Placental pericyte (primary cell): ENCODE measurements around the gene CENATAC. TPM values are rescaled to one million over a fixed set of nuclear protein-coding genes. Genes with fewer than 3 reads are reported as not detected.

Experiments used
- small RNA-seq: library from RNA; depleted of rRNA; stranded (forward); fragments of <200 nt; gene quantifications from one replicate; pipeline ENCODE3, GENCODE V24; 2012; ENCODE audit warnings: low replicate concordance
- total RNA-seq: library from RNA; depleted of rRNA; stranded (reverse); fragments of >200 nt; gene quantifications from 2 replicates; pipeline ENCODE4 v1.2.3, GENCODE V29; 2012

CENATAC gene, protein sequence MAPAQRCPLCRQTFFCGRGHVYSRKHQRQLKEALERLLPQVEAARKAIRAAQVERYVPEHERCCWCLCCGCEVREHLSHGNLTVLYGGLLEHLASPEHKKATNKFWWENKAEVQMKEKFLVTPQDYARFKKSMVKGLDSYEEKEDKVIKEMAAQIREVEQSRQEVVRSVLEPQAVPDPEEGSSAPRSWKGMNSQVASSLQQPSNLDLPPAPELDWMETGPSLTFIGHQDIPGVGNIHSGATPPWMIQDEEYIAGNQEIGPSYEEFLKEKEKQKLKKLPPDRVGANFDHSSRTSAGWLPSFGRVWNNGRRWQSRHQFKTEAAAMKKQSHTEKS
- 16.2 and 30.6 TPM in 2 replicates for total RNA-seq

DNA sequence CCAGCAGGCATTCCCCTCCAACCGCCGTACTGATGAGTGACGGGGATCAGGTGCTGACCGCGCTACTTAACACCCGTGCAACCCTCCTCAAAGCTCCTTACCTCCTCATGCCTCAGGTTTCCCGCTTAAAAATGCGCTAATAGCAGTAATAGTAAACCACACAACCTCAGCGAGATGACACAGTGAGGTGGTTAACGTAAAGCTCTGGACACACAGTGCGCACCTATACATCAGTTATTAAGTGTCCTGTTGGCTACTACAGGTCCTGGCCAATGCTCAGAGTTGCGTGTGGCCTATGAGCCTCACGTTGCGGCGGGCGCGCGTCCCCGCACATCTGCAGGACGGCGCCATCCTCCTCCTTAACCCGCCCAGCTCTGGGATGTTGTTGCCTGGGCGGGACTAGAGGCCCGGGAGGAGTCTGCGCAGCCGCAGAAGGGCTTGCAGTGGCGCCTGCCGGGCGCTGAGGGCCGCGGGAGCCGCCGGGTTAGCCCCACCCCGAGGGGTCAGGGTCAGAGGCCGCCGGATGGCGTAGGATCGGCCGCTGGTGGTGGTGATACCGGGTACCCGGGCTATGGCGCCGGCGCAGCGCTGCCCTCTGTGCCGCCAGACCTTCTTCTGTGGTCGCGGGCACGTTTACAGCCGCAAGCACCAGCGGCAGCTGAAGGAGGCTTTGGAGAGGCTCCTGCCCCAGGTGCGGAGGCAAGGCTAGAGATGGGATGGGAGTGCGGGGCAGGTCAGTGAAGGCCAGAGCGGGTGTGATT lies at the start of gene CENATAC:
TSS of gene CENATAC (plus strand) at position 512 of the 761 bp plus-strand sequence. CDS start at position 572, 60 bp downstream.

GRCh38 chr11:118956094-118956846 lies 41.7 kb upstream of the CENATAC start, which contains the start of gene UPK2:
TSS of gene UPK2 (plus strand) at chr11:118956298. CDS start at chr11:118956351, 53 bp downstream.

GRCh38 chr11:118971646-118972045 lies 26.3 kb upstream of the CENATAC start, which contains the start of gene FOXR1:
TSS of gene FOXR1 (plus strand) at chr11:118971761. CDS start at chr11:118971932, 171 bp downstream.

DNA sequence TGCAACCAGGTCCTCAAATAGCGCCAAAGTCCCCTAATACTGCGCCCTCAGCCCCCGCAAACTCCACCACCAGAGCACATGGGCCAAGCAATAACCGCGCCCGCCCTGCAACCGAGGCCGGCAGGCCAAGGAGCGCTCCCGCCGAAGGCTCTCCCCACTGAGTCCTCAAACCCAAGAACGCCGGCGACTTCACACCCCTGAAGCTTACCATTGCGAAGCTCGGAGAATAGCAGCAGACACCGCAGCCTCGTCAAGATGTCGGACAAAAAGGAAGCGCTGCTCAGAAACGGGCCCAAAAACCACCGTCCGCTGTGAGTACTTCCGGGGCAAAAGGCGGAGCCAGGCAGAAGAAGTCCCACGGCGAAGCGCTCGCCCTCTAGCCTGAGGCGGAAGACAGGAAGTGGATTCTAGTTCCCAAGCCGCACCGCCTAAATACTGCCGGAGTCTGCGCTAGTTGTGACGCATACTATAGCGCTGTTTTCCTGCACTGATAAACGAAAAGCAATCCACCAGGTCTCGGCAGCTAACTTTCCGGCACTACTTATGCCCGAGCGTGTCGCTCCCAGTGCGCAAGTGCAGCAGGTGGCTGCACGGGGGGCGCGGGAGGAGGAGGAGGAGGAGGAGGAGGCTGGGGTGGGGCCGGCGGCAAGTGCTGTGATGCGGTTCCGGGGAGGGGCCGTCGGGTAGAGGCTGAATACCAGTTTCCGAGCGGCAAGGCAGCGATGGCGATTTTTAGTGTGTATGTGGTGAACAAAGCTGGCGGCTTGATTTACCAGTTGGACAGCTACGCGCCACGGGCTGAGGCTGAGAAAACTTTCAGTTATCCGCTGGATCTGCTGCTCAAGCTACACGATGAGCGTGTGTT lies 20.4 kb downstream of the CENATAC start, which contains the start of the genes RPS25 and TRAPPC4:
TSS of gene RPS25 (minus strand) at position 270 of the 865 bp plus-strand sequence. CDS start at position 211, 59 bp downstream.
TSS of gene TRAPPC4 (plus strand) at position 693 of the 865 bp plus-strand sequence. CDS start at position 723, 30 bp downstream.

DNA sequence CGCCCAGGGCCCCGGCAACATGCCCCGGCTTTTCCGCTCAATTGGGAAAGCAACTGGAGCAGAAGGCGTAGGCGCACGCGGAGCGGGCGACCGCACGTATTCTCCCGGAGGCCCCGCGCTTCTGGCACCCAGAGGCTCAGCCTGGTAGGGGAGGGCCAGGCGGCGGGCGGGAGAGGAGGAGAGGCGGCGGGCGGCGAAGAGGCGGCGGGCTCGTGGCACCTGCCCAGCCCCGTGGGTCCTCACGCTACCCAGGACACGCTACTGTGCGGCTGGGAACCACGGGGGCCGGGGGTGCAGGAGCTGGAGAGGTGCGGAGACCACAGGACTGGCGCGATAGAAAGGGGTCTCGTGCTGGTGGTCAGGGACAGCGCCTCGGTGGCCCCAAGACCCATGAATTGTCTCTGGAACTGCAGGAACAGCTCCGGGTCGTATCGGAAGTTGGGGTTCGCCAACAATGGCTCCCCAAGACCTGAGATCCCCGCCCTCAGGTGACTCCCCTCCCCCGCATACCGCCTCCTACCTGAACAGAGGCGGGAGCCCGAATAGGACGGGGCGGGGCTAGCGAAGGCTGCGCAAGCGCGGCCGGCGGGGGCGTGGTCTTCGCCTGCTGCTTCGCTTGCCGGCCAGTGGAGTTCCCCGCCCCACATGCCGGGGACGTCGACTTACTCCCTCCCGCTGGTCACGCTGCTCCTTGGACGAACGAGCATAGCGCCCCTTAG lies 32.5 kb downstream of the CENATAC start, which contains the start of gene SLC37A4:
TSS of gene SLC37A4 (minus strand) at position 549 of the 719 bp plus-strand sequence.

DNA sequence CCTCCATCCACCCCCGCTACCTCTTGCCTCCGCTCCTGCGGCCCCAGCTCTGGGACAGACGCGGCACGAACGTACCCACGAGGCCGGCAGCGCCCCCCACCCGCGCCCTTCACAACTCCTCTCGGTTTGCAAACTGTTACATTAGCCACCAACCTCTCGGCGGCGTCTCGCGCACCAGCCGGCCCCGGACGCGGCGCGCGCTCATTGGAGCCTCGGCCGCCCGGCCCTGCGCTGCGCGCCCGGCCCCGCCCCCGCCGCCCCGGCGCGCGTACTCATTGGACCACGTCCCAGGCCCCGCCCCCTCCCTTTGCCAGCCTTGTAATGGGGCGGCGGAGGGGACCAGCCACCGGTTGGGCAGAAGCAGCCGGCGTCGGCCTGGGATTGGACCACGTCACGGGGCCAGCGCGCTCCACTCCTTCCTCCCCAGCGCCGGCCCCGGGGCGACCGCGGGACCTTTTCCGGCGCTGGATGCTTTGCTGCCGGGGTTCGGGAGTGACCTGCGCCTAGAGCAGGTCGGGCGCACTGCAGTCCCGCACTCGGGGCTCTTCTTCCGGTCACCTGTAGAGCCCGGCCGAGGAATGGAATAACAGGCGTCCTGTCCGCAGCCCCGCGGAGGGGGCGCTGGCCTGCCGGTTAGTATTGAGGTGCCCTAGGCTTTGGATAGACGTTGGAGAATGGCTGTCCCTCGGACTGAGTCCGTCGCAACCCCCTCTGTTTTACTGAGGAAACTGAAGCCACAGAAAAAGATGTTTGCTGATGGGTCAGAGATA lies 59.2 kb downstream of the CENATAC start, which contains the start of gene HYOU1:
TSS of gene HYOU1 (minus strand) at position 206 of the 770 bp plus-strand sequence. CDS start 1,045 bp downstream, outside the sequence.

Small RNA genes within 50 kb of the gene (small RNA-seq; reads per million reads assigned to genes)
- gene AP003392.2 (not detected), gene RF00017 (not detected), gene RF00019 (not detected)

Other genes with a start within 250 kb of the CENATAC start
- 73.3 and 145 TPM in 2 replicates for gene DDX6, start 207.0 kb upstream of the CENATAC start, total RNA-seq
- gene CXCR5, start 114.2 kb upstream of the CENATAC start, total RNA-seq = not detected in 2 replicates
- 29.2 and 30.4 TPM in 2 replicates for gene BCL9L, start 72.2 kb upstream of the CENATAC start, total RNA-seq
- gene UPK2, start 41.8 kb upstream of the CENATAC start, total RNA-seq = not detected in 2 replicates
- gene FOXR1, start 26.4 kb upstream of the CENATAC start, total RNA-seq = not detected in 2 replicates
- gene RPS25, start 20.2 kb downstream of the CENATAC start, total RNA-seq = 388 and 1,071 TPM in 2 replicates
- 90.2 and 124 TPM in 2 replicates for gene TRAPPC4, start 20.6 kb downstream of the CENATAC start, total RNA-seq
- gene SLC37A4, start 32.7 kb downstream of the CENATAC start, total RNA-seq = 11.8 and 14.7 TPM in 2 replicates
- gene HYOU1, start 59.1 kb downstream of the CENATAC start, total RNA-seq = 179 and 1,291 TPM in 2 replicates
- 32.1 and 45.1 TPM in 2 replicates for gene VPS11, start 69.7 kb downstream of the CENATAC start, total RNA-seq
- gene HMBS, start 86.7 kb downstream of the CENATAC start, total RNA-seq = 8.5 and 14.5 TPM in 2 replicates
- 34.6 and 37.8 TPM in 2 replicates for gene DPAGT1, start 103.7 kb downstream of the CENATAC start, total RNA-seq
- gene C2CD2L, start 109.2 kb downstream of the CENATAC start, total RNA-seq = 10.3 and 11.8 TPM in 2 replicates
- gene HINFP, start 123.4 kb downstream of the CENATAC start, total RNA-seq = 22.8 and 23.2 TPM in 2 replicates
- 0.66 TPM in 1 of 2 replicates, not detected in the other for gene ABCG4, start 150.9 kb downstream of the CENATAC start, total RNA-seq
- 13.1 and 16.5 TPM in 2 replicates for gene NLRX1, start 170.6 kb downstream of the CENATAC start, total RNA-seq
- gene NHERF4, start 187.3 kb downstream of the CENATAC start, total RNA-seq = not detected in 2 replicates
- 12.7 and 30.2 TPM in 2 replicates for gene CBL, start 208.2 kb downstream of the CENATAC start, total RNA-seq